Endothelial cell of umbilical vein (primary cell): Measurements from ENCODE around the gene OR2H1. TPM values are rescaled to one million over a fixed set of nuclear protein-coding genes. Genes with fewer than 3 reads are reported as not detected.

ENCODE experiments used
- BruUV-seq: library from RNA; stranded (reverse); fragments of 400-500 nt; replicated peaks from 2 replicates; lab custom pipeline; 2021; lab: Mats Ljungman, UMichigan
- CTCF ChIA-PET: fragments of 300-600, 350-600 bp; sonication (Branson Sonifier 250); formaldehyde crosslinking; loops from one replicate; lab custom pipeline; 2021; ENCODE audit warnings: antibody characterized with exemption, inconsistent platforms; lab: Charles Lee
- POLR2A ChIA-PET: fragments of 300-600, 350-600 bp; sonication (Branson Sonifier 250); formaldehyde crosslinking; loops from one replicate; lab custom pipeline; 2021; ENCODE audit warnings: antibody characterized with exemption, inconsistent platforms; lab: Charles Lee
- DNase-seq: peaks from one replicate; pipeline ENCODE4 v3.0.0-alpha.2; 2011; ENCODE audit warnings: low read depth, low spot score
- FAIRE-seq: peaks from 2 replicates; lab custom pipeline; 2011; peaks lifted over from hg19 to GRCh38; lab: Jason Lieb, UNC
- H2AFZ ChIP-seq: 2 replicates; pipeline ENCODE4 v1.6.0; 2012; ENCODE audit warnings: low read depth, low read length, control low read depth, inconsistent platforms
- H3K27ac ChIP-seq: 2 replicates; pipeline ENCODE4 v1.5.1; 2011; ENCODE audit warnings: low read depth, mild to moderate bottlenecking, control low read depth, low read length, moderate library complexity; ENCODE audit not compliant: insufficient read depth
- H3K27me3 ChIP-seq, 2 experiments: 2 replicates each; pipeline versions ENCODE4 v1.6.0 to v1.6.1; 2011; ENCODE audit warnings: low read length in 2 of 2, mixed read lengths in 1 of 2; ENCODE audit not compliant: control insufficient read depth in 2 of 2, insufficient read depth in 2 of 2
- H3K36me3 ChIP-seq, 2 experiments: 2 replicates in 1 of 2; 3 replicates in 1 of 2; pipeline ENCODE4 v1.5.1; 2011; ENCODE audit warnings: low read length in 2 of 2, mild to moderate bottlenecking in 1 of 2, moderate library complexity in 1 of 2; ENCODE audit not compliant: control insufficient read depth in 2 of 2, insufficient read depth in 2 of 2; ENCODE audit errors: extremely low read depth in 1 of 2
- H3K4me1 ChIP-seq: 3 replicates; pipeline ENCODE4 v1.5.1; 2011; ENCODE audit warnings: mild to moderate bottlenecking, low read length; ENCODE audit not compliant: control insufficient read depth, insufficient read depth; ENCODE audit errors: extremely low read depth
- H3K4me2 ChIP-seq: 2 replicates; pipeline ENCODE4 v1.6.1; 2011; ENCODE audit warnings: low read length, control low read depth, mixed read lengths; ENCODE audit not compliant: insufficient read depth
- H3K4me3 ChIP-seq, 3 experiments: fragments of 200-600 bp in 1 of 3; sonication (generic), shearing (Covaris generic) in 1 of 3; replicated peaks in 1 of 3; 2 replicates each; pipeline ENCODE4 v1.5.1; 2011 to 2016; ENCODE audit warnings: control low read depth in 3 of 3, low read length in 3 of 3, mild to moderate bottlenecking in 2 of 3, inconsistent platforms in 1 of 3, low read depth in 1 of 3, moderate library complexity in 1 of 3; ENCODE audit not compliant: insufficient read depth in 1 of 3
- H3K79me2 ChIP-seq: 2 replicates; pipeline ENCODE4 v1.6.0; 2012; ENCODE audit warnings: low read length, inconsistent platforms; ENCODE audit not compliant: control insufficient read depth, insufficient read depth
- H3K9ac ChIP-seq: replicated peaks from 2 replicates; pipeline ENCODE3; 2011; ENCODE audit warnings: low read length, control low read depth; ENCODE audit not compliant: insufficient read depth; ENCODE audit errors: extremely low read depth
- H3K9me1 ChIP-seq: replicated peaks from 3 replicates; pipeline ENCODE4 v1.6.0; 2011; ENCODE audit warnings: mild to moderate bottlenecking, low read length; ENCODE audit not compliant: control insufficient read depth, insufficient read depth; ENCODE audit errors: extremely low read depth
- H3K9me3 ChIP-seq: replicated peaks from 2 replicates; pipeline ENCODE4 v1.5.1; 2012; ENCODE audit warnings: low read length, inconsistent platforms; ENCODE audit not compliant: control insufficient read depth, insufficient read depth
- H4K20me1 ChIP-seq: replicated peaks from 2 replicates; pipeline ENCODE3; 2011; ENCODE audit warnings: mild to moderate bottlenecking, low read length; ENCODE audit not compliant: control insufficient read depth, insufficient read depth; ENCODE audit errors: extremely low read depth
- CTCF ChIP-seq, 2 donors: IDR thresholded peaks; 1 replicate in 1 of 2; 2 replicates in 1 of 2; pipeline ENCODE4 v1.5.1; 2011; ENCODE audit warnings: low read length in 2 of 2, mild to moderate bottlenecking in 2 of 2, moderate library complexity in 2 of 2, control low read depth in 1 of 2, inconsistent platforms in 1 of 2, low read depth in 1 of 2; ENCODE audit not compliant: insufficient read depth in 1 of 2; ENCODE audit errors: extremely low read depth in 1 of 2
- FOS ChIP-seq: IDR thresholded peaks from 2 replicates; pipeline ENCODE4 v1.6.1; 2011; ENCODE audit warnings: mild to moderate bottlenecking, low read length, moderate library complexity, borderline replicate concordance; ENCODE audit not compliant: insufficient read depth
- JUN ChIP-seq: IDR thresholded peaks from 2 replicates; pipeline ENCODE4 v1.6.1; 2011; ENCODE audit warnings: borderline replicate concordance, low read depth; ENCODE audit not compliant: insufficient read length, insufficient read depth
- MAX ChIP-seq: IDR thresholded peaks from 2 replicates; pipeline ENCODE4 v1.6.1; 2011; ENCODE audit not compliant: insufficient read depth, insufficient read length
- MYC ChIP-seq: IDR thresholded peaks from one replicate; pipeline ENCODE4 v1.6.1; 2011; ENCODE audit warnings: mild to moderate bottlenecking, low read depth, low read length
- POLR2A ChIP-seq: IDR thresholded peaks from 2 replicates; pipeline ENCODE4 v1.6.1; 2012; ENCODE audit warnings: low read depth, mild to moderate bottlenecking, control low read depth, low read length
- POLR2AphosphoS5 ChIP-seq: IDR thresholded peaks from 2 replicates; pipeline ENCODE4 v1.6.1; 2012; ENCODE audit warnings: low read depth, mild to moderate bottlenecking, control low read depth, low read length, moderate library complexity; ENCODE audit not compliant: insufficient read depth
- dilution Hi-C: fragments of 300-500 bp; cut with MboI; formaldehyde crosslinking; loops from one replicate; pipeline ENCODE4 v1.15.0; 2019; ENCODE audit warnings: low sequenced_read_pairs; ENCODE audit not compliant: extremely low pct_ligation_motif_present
- intact Hi-C: fragments of 100-400 bp; cut with micrococcal nuclease; formaldehyde crosslinking; loops from one replicate; pipeline ENCODE4 v1.10.0; 2022
- polyA plus RNA-seq, 4 experiments: library from polyadenylated mRNA; depleted of rRNA in 3 of 4; stranded (reverse) in 3 of 4; unstranded in 1 of 4; fragments of >200 nt; gene quantifications; 2 replicates each; pipeline versions ENCODE4 v1.2.1 to v1.2.3, GENCODE V29; 2011 to 2012; ENCODE audit warnings: missing spikeins in 1 of 4
- total RNA-seq: library from RNA; stranded (reverse); gene quantifications from 2 replicates; pipeline ENCODE4 v1.2.3, GENCODE V29; 2021

Gene OR2H1
- total and polyA plus RNA-seq, 2 donors (not counting 3 experiments of a cell fraction or from before 2014, with no cell fraction given): not detected

GRCh38 chr6:29487660-29488059 is 30.7 kb downstream of the OR2H1 start, which contains the start of gene MAS1L:
TSS of gene MAS1L (minus strand) at chr6:29487956. CDS start at chr6:29487902, 54 bp downstream.
- no peaks in the 10 kb centered on the region for H3K4me1 ChIP-seq
- intact Hi-C loops (no loop called here), dilution Hi-C loops (no loop called here)
- H3K79me2 ChIP-seq: no peaks in the 10 kb centered on the region
- no peak for DNase-seq
- ChIA-PET CTCF (no interaction called here), POLR2A (no interaction called here)
- FAIRE-seq: no peak
- no peak for TF ChIP-seq JUN
- TF ChIP-seq POLR2AphosphoS5: no peak
- no peak for TF ChIP-seq MYC
- no peak for TF ChIP-seq FOS
- TF ChIP-seq MAX: no peak
- no peak for TF ChIP-seq POLR2A
- H3K4me3 ChIP-seq: no peak within 1 kb of the TSS
- BruUV-seq: no TSS peak
- no peak within 1 kb of the TSS for H3K4me2 ChIP-seq
- no peaks in the 10 kb centered on the region for H3K9me1 ChIP-seq
- no peaks in the 10 kb centered on the region for H4K20me1 ChIP-seq
- no peak within 1 kb of the TSS for H3K9ac ChIP-seq
- no peaks in the 10 kb centered on the region for H3K27me3 ChIP-seq
- H3K36me3 ChIP-seq: no peaks in the 10 kb centered on the region
- H3K9me3 ChIP-seq: no peaks in the 10 kb centered on the region
- H3K27ac ChIP-seq: no peak within 1 kb of the TSS
- no peak within 1 kb of the TSS for H2AFZ ChIP-seq

- no peaks in the 10 kb centered on the region for H3K9me3 ChIP-seq
- FAIRE-seq (no peak), DNase-seq (no peak)
- no peaks in the 10 kb centered on the region for H3K9me1 ChIP-seq
- intact Hi-C loops: no loop called here
- H3K79me2 ChIP-seq: no peaks in the 10 kb centered on the region
- no peaks in the 10 kb centered on the region for H3K27me3 ChIP-seq
- BruUV-seq: no TSS peak
- no peak overlapping the region for H3K27ac ChIP-seq
- H4K20me1 ChIP-seq: no peaks in the 10 kb centered on the region
- no peak overlapping the region for H3K9ac ChIP-seq
- H2AFZ ChIP-seq: no peak overlapping the region
- H3K4me2 ChIP-seq: no peak overlapping the region
- CTCF ChIA-PET: no interaction called here
- no peak overlapping the region for H3K4me3 ChIP-seq
- H3K36me3 ChIP-seq: no peaks in the 10 kb centered on the region
- H3K4me1 ChIP-seq: no peaks in the 10 kb centered on the region
- TF ChIP-seq CTCF (IDR thresholded peaks at IDR 0.05; ENCODE audit: extremely low read depth in 1 of 2, insufficient read depth in 1 of 2, low read depth in 1 of 2, low read length in 2 of 2) (no peak), FOS (no peak)
- dilution Hi-C loops: no loop called here
- POLR2A ChIA-PET: no interaction called here
These were observed 31.9 kb downstream of the OR2H1 start for GRCh38 chr6:29488874-29489273.
